ENCODE data around the gene SEMA4G.

Gene SEMA4G

DNA sequence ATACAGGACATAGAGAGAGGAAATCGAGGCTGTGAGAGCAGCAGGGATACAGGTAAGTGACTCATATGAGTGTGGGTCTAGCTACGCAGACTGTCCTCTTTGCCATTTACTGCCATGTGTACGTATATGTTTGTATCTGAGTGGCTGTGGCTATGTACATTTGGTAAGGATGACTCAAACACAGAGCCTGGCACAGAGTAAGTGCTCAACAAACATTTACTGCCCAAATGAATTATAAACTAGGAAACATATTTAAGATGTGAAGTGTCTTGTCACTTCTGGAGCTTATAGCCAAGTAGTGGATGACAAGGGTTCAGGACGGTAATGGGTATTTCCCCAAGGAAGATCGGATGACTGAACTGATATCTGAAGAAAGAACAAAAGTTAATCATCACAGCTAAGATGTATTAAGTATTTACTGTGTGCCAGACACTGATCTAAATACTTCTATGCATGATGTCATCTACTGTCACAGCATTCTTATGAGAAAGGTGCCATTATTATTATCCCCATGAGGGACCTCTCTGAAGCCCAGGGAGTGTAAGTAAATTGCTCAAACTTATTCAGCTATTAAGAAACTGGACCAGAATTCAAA, 12.0 kb downstream of the SEMA4G start:
- no peak overlapping the region for H3K4me3 ChIP-seq (ENCODE audit: insufficient read depth, low read length, poor library complexity, severe bottlenecking)
- no peaks in the 10 kb centered on the region for H3K36me3 ChIP-seq (ENCODE audit: low read length)
- H2AFZ ChIP-seq (ENCODE audit: low read depth, low read length, severe bottlenecking) = no peak overlapping the region
- H3K9me2 ChIP-seq (replicated peaks; ENCODE audit: insufficient read depth, low read length) = no peaks in the 10 kb centered on the region
- no peaks in the 10 kb centered on the region for H3K27me3 ChIP-seq (ENCODE audit: low read length)
- H3K9ac ChIP-seq (ENCODE audit: low read length) = no peak overlapping the region
- H3K4me2 ChIP-seq (ENCODE audit: low read depth, low read length, poor library complexity, severe bottlenecking) = no peak overlapping the region
- no peaks in the 10 kb centered on the region for H4K20me1 ChIP-seq (ENCODE audit: low read depth, low read length)
- H3K27ac ChIP-seq (ENCODE audit: low read depth, low read length) = no peak overlapping the region
- TF ChIP-seq, protein P1, sequence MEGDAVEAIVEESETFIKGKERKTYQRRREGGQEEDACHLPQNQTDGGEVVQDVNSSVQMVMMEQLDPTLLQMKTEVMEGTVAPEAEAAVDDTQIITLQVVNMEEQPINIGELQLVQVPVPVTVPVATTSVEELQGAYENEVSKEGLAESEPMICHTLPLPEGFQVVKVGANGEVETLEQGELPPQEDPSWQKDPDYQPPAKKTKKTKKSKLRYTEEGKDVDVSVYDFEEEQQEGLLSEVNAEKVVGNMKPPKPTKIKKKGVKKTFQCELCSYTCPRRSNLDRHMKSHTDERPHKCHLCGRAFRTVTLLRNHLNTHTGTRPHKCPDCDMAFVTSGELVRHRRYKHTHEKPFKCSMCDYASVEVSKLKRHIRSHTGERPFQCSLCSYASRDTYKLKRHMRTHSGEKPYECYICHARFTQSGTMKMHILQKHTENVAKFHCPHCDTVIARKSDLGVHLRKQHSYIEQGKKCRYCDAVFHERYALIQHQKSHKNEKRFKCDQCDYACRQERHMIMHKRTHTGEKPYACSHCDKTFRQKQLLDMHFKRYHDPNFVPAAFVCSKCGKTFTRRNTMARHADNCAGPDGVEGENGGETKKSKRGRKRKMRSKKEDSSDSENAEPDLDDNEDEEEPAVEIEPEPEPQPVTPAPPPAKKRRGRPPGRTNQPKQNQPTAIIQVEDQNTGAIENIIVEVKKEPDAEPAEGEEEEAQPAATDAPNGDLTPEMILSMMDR (IDR thresholded peaks at IDR 0.05; ENCODE audit: insufficient read depth, low read length, poor library complexity, severe bottlenecking) = no peak
- TF ChIP-seq EZH2phosphoT487 (conservative IDR thresholded peaks at IDR 0.05; ENCODE audit: low read length) = no peak
- no peaks in the 10 kb centered on the region for H3K9me3 ChIP-seq (ENCODE audit: insufficient read depth, low read length)
- 0 out of 2 replicates have a peak, but pooled peaks cover 3% of the 10 kb centered on the region for H3K79me2 ChIP-seq (ENCODE audit: insufficient read depth, low read length)
- H3F3A ChIP-seq (ENCODE audit: insufficient read depth) = no peaks in the 10 kb centered on the region; the same call in 1 of the 2 replicates

- Histone ChIP-seq H3K9me3 (ENCODE audit: insufficient read depth, low read length) (no peaks in the 10 kb centered on the region), H3K36me3 (ENCODE audit: low read length) (no peaks in the 10 kb centered on the region), H3K27ac (ENCODE audit: low read depth, low read length) (no peak overlapping the region), H3K9me2 (replicated peaks; ENCODE audit: insufficient read depth, low read length) (no peaks in the 10 kb centered on the region), H3K79me2 (ENCODE audit: insufficient read depth, low read length) (peaks cover 20% of the 10 kb centered on the region), H3K9ac (ENCODE audit: low read length) (no peak overlapping the region), H2AFZ (ENCODE audit: low read depth, low read length, severe bottlenecking) (no peak overlapping the region), H3K4me3 (ENCODE audit: insufficient read depth, low read length, poor library complexity, severe bottlenecking) (no peak overlapping the region), H4K20me1 (ENCODE audit: low read depth, low read length) (no peaks in the 10 kb centered on the region), H3F3A (ENCODE audit: insufficient read depth) (no peaks in the 10 kb centered on the region; the same call in 1 of the 2 replicates), H3K4me2 (ENCODE audit: low read depth, low read length, poor library complexity, severe bottlenecking) (no peak overlapping the region), H3K27me3 (ENCODE audit: low read length) (no peaks in the 10 kb centered on the region)
- TF ChIP-seq, protein P1 (IDR thresholded peaks at IDR 0.05; ENCODE audit: insufficient read depth, low read length, poor library complexity, severe bottlenecking) = no peak
- no peak for TF ChIP-seq EZH2phosphoT487 (conservative IDR thresholded peaks at IDR 0.05; ENCODE audit: low read length)
Observed at GRCh38 chr10:100982916-100983830, 13.9 kb downstream of the SEMA4G start.

DNA sequence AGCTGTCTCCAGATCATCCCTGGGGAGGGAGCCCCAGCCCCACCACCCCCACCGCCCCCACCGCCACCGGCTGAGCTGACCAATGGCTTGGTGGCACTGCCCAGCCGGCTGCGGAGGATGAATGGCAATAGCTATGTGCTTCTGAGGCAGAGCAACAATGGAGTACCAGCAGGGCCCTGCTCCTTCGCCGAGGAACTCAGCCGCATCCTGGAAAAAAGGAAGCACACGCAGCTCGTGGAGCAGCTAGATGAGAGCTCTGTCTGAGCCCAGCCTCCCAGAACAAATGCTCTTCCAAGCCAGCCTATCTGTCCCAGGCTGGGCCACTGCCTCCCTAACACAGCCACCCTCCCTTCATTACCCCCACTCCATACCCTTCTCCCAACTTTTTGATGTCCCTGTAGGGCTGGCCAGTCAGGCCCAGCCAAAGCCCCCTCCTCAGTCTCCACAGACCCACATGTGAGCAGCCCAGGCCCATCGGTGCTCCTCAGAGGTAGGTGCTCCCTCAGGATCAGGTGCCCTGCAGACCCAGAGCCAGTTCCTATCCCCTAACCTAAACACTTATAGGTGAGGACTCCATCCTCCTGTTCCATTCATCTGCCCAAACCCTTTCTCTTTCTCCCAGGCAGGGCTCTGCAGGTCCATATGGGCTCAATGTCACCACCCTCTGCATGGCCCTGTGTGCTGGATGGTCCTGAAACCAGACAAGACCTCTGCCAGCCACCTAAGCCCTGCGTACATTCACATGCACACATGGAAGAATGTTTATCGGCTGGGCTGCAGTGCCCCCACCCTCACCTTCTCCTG, 14.8 kb downstream of the SEMA4G start:
- TF ChIP-seq, protein P1 (IDR thresholded peaks at IDR 0.05; ENCODE audit: insufficient read depth, low read length, poor library complexity, severe bottlenecking) = no peak
- TF ChIP-seq EZH2phosphoT487 (conservative IDR thresholded peaks at IDR 0.05; ENCODE audit: low read length) = no peak
- H4K20me1 ChIP-seq (ENCODE audit: low read depth, low read length) = no peaks in the 10 kb centered on the region
- H3K27me3 ChIP-seq (ENCODE audit: low read length) = no peaks in the 10 kb centered on the region
- no peaks in the 10 kb centered on the region for H3K9me3 ChIP-seq (ENCODE audit: insufficient read depth, low read length)
- H3K4me3 ChIP-seq (ENCODE audit: insufficient read depth, low read length, poor library complexity, severe bottlenecking) = no peak overlapping the region
- no peaks in the 10 kb centered on the region for H3K9me2 ChIP-seq (replicated peaks; ENCODE audit: insufficient read depth, low read length)
- H3K79me2 ChIP-seq (ENCODE audit: insufficient read depth, low read length) = peaks cover 29% of the 10 kb centered on the region
- no peak overlapping the region for H3K9ac ChIP-seq (ENCODE audit: low read length)
- H3K27ac ChIP-seq (ENCODE audit: low read depth, low read length) = no peak overlapping the region
- no peaks in the 10 kb centered on the region; the same call in 1 of the 2 replicates for H3F3A ChIP-seq (ENCODE audit: insufficient read depth)
- no peaks in the 10 kb centered on the region for H3K36me3 ChIP-seq (ENCODE audit: low read length)
- H2AFZ ChIP-seq (ENCODE audit: low read depth, low read length, severe bottlenecking) = no peak overlapping the region
- no peak overlapping the region for H3K4me2 ChIP-seq (ENCODE audit: low read depth, low read length, poor library complexity, severe bottlenecking)
